ENCODE measurements around the gene SLC7A4. TPM values are rescaled to one million over a fixed set of nuclear protein-coding genes. Genes with fewer than 3 reads are reported as not detected.

The SLC7A4 gene
- total RNA-seq (under 1 TPM in 4 of 10 donors, not detected in 6; 0.14 to 0.78 (median 0.20) TPM), polyA plus RNA-seq (under 1 TPM in 1 of 2 donors, not detected in 1; 0.07 TPM)
- long read RNA-seq, donor 1: 0 reads
- long read RNA-seq, donor 2, partial matches to known transcripts: 0 of 1 reads
- long read RNA-seq, donor 2, other reads (novel, unspliced or antisense): 1 of 1 reads
- long read RNA-seq, donor 3: 0 reads

DNA sequence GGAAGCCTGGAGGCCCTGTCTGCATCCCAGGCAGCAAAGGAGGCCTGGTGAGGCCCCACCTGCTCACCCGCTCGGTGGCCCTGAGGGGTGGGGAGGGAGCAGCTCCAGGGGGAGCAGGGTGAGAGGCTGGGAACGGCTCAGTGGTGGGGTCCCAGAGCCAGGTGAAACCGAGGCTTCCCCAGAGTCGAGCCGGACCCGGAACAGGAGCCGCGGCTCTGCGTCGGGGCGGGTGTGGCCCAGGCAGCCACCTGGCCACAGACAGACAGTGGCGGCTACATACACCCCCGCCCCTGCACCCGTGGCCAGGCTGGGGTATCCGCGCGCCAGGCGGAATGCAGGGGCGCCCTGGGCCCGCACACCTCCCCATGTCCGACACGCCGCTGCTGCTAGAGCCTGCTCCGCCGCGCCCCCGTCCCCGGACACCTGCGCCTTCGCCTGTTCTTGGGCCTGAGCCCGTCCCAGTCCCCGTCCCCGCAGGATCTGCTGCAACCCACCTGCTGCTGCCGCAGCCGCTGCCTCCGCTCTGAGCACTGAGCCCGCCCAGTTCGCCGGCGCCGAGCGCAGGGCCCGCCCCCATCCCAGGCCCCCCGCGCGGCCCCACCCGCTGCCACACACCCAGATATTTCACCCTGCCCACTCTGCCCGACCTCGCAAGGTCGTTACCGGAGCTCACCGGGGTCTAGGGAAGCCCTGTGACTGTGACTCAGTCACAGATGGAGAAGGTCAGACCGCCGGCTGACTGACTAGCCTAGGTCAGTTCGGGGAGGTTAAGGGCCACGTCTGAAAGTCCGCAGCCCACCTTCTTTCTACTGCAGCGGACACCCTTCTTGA is at the start of gene SLC7A4:
Gene SLC7A4 (minus strand): TSS at position 525 of the 831 bp plus-strand sequence. CDS start 749 bp downstream, outside the sequence.
- intact Hi-C loops (cut with DNase I): loop anchor here in 2 of 10 donors (10.0 kb wide), 2 partner anchors 63 to 73 kb away; no protein-coding TSS in a partner anchor
- Histone ChIP-seq H3K27me3 (peaks cover 8 to 47% (median 39%) of the 10 kb centered on the region in 7 donors), H3K4me1 (peaks cover 3 to 17% (median 8%) of the 10 kb centered on the region in 9 donors), H3K4me3 (peak within 1 kb of the TSS in 9 of 10 donors; percentile 18 to 49 (median 42)), H3K9me3 (no peaks in the 10 kb centered on the region), H3K36me3 (no peaks in the 10 kb centered on the region), H3K27ac (no peak within 1 kb of the TSS)
- 7% methylated on average over 53 to 59 of the region's 59 CpGs for WGBS, 2 donors
- TF ChIP-seq, protein P1, sequence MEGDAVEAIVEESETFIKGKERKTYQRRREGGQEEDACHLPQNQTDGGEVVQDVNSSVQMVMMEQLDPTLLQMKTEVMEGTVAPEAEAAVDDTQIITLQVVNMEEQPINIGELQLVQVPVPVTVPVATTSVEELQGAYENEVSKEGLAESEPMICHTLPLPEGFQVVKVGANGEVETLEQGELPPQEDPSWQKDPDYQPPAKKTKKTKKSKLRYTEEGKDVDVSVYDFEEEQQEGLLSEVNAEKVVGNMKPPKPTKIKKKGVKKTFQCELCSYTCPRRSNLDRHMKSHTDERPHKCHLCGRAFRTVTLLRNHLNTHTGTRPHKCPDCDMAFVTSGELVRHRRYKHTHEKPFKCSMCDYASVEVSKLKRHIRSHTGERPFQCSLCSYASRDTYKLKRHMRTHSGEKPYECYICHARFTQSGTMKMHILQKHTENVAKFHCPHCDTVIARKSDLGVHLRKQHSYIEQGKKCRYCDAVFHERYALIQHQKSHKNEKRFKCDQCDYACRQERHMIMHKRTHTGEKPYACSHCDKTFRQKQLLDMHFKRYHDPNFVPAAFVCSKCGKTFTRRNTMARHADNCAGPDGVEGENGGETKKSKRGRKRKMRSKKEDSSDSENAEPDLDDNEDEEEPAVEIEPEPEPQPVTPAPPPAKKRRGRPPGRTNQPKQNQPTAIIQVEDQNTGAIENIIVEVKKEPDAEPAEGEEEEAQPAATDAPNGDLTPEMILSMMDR (IDR thresholded peaks at IDR 0.05): no peak
- ATAC-seq (peak in 5 of 8 donors; percentile 19 to 48 (median 41)), DNase-seq (no peak)

- Histone ChIP-seq H3K4me3 (no peak overlapping the region), H3K4me1 (no peaks in the 10 kb centered on the region), H3K27ac (no peak overlapping the region), H3K36me3 (no peaks in the 10 kb centered on the region), H3K9me3 (no peaks in the 10 kb centered on the region), H3K27me3 (peaks cover 0 to 5% (median 0%) of the 10 kb centered on the region in 7 donors)
- TF ChIP-seq, protein P1 (IDR thresholded peaks at IDR 0.05): no peak
- no peak for DNase-seq
- intact Hi-C loops (cut with DNase I): no loop called here
- 90 to 92% methylated on average over 31 of the region's 31 CpGs for WGBS, 2 donors
- ATAC-seq: no peak
These were observed 48.2 kb upstream of the SLC7A4 start for GRCh38 chr22:21080435-21081137.

GRCh38 chr22:21079493-21079892 is 47.1 kb upstream of the SLC7A4 start:
- Histone ChIP-seq H3K4me1 (no peaks in the 10 kb centered on the region), H3K4me3 (no peak overlapping the region), H3K36me3 (no peaks in the 10 kb centered on the region), H3K27ac (no peak overlapping the region), H3K27me3 (peaks cover 0 to 5% (median 0%) of the 10 kb centered on the region in 7 donors), H3K9me3 (no peaks in the 10 kb centered on the region)
- TF ChIP-seq, protein P1 (IDR thresholded peaks at IDR 0.05): no peak
- intact Hi-C loops (cut with DNase I): loop anchor here in 1 of 10 donors (10.0 kb wide), 1 partner anchor 185 kb away; no protein-coding TSS in a partner anchor
- ATAC-seq: no peak
- no peak for DNase-seq
- WGBS, 2 donors: 82 to 90% methylated on average over 5 of the region's 5 CpGs

DNA sequence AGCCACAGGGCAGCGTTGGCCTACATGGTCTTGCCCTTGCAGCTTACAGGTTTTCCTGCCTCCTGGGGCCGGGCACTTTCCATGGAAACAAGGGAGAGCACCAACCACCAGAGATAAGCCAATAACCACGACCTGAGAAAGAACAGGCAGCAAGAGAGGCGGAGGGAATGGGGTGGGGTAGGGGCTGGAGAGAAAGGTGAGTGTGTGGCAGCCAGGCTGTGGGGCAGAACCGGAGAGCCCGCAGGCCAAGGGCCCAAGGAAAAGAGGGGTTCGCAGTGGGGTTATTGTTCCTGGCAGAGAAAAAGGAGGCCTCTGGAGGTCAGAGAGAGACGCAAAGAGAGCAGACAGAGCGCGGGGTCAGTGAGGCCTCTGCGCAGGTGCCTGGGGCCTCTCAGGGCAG is 46.6 kb upstream of the SLC7A4 start:
- no peak for DNase-seq
- intact Hi-C loops (cut with DNase I): loop anchor here in 1 of 10 donors (10.0 kb wide), 1 partner anchor 184 kb away; no protein-coding TSS in a partner anchor
- Histone ChIP-seq H3K9me3 (no peaks in the 10 kb centered on the region), H3K4me3 (no peak overlapping the region), H3K36me3 (no peaks in the 10 kb centered on the region), H3K27ac (no peak overlapping the region), H3K4me1 (no peaks in the 10 kb centered on the region), H3K27me3 (peaks cover 0 to 5% (median 0%) of the 10 kb centered on the region in 7 donors)
- ATAC-seq: no peak
- TF ChIP-seq, protein P1 (IDR thresholded peaks at IDR 0.05): no peak
- 81 to 82% methylated on average over 11 of the region's 11 CpGs for WGBS, 2 donors
